ENCODE measurements around the gene PTPRS.

Gene PTPRS

DNA sequence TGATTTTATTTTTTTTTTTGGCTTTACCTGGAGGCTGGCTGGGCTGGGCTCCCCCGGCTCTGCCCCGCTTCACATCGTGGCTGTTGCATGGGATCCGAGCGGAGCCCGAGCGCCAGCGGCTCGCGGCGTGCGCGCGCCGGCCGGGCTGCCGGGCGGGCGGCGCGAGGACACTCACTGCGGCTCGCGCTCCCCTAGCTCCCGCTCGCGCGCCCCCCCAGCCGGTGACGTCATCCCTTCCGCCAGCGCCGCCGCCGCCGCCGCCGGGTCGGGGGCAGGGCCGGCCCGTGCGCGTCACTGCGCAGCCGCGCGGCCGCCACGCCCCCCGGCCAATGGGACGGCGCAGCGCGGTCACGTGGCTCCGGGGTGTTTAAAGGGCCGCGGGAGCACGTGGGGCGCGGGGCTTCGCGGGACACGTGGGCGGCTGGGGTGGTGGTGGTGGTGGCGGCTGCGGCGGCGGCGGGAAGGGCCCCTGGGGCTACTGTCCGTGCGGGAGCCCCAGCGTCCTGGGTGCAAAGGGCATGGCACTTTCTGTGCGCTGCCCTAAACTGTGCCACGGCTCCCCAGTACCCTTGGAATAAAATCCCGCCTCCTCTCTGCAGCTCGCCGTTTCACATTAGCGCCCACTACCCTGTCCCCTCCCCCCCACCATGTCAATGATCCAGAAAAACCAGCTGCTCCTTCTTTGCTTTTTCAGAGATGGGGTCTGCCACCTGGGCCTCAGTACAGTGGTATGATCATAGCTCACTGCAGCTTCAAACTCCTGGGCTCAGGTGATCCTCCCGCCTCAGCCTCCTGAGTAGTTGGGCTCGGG is at the start of gene PTPRS:
Gene PTPRS (minus strand): TSS at position 176 of the 811 bp plus-strand sequence. CDS start 54,672 bp downstream, outside the sequence.
- DNase-seq: no peak
- no peaks in the 10 kb centered on the region for H3K79me2 ChIP-seq (ENCODE audit: low read length)
- H2AFZ ChIP-seq (ENCODE audit: low read length): no peak within 1 kb of the TSS
- peaks cover 87% of the 10 kb centered on the region for H3K27me3 ChIP-seq (replicated peaks; ENCODE audit: insufficient read depth, low read length)
- H3F3A ChIP-seq (ENCODE audit: insufficient read depth, low read length): no peaks in the 10 kb centered on the region
- no peak within 1 kb of the TSS for H3K27ac ChIP-seq (ENCODE audit: low read length)
- no peak within 1 kb of the TSS for H3K4me2 ChIP-seq (ENCODE audit: low read depth, low read length)
- no peaks in the 10 kb centered on the region for H4K20me1 ChIP-seq (ENCODE audit: insufficient read depth, low read length)
- H3K36me3 ChIP-seq (replicated peaks; ENCODE audit: insufficient read depth, low read length): no peaks in the 10 kb centered on the region
- H3K9ac ChIP-seq (ENCODE audit: low read length): no peak within 1 kb of the TSS
- no peaks in the 10 kb centered on the region for H3K4me1 ChIP-seq (ENCODE audit: low read length)
- H3K9me2 ChIP-seq (replicated peaks; ENCODE audit: insufficient read depth, low read length): no peaks in the 10 kb centered on the region
- no peak within 1 kb of the TSS for H3K4me3 ChIP-seq (ENCODE audit: low read length)
- H3K9me3 ChIP-seq (replicated peaks; ENCODE audit: insufficient read depth, low read length): no peaks in the 10 kb centered on the region
- no peak for TF ChIP-seq EZH2phosphoT487 (IDR thresholded peaks at IDR 0.05; ENCODE audit: low read length)
- TF ChIP-seq, protein P1, sequence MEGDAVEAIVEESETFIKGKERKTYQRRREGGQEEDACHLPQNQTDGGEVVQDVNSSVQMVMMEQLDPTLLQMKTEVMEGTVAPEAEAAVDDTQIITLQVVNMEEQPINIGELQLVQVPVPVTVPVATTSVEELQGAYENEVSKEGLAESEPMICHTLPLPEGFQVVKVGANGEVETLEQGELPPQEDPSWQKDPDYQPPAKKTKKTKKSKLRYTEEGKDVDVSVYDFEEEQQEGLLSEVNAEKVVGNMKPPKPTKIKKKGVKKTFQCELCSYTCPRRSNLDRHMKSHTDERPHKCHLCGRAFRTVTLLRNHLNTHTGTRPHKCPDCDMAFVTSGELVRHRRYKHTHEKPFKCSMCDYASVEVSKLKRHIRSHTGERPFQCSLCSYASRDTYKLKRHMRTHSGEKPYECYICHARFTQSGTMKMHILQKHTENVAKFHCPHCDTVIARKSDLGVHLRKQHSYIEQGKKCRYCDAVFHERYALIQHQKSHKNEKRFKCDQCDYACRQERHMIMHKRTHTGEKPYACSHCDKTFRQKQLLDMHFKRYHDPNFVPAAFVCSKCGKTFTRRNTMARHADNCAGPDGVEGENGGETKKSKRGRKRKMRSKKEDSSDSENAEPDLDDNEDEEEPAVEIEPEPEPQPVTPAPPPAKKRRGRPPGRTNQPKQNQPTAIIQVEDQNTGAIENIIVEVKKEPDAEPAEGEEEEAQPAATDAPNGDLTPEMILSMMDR (IDR thresholded peaks at IDR 0.05; ENCODE audit: low read length): no peak
- TF ChIP-seq EZH2 (optimal IDR thresholded peaks at IDR 0.05; ENCODE audit: low read depth, low read length): no peak

GRCh38 chr19:5389353-5389752 is 48.7 kb upstream of the PTPRS start:
- H3K4me3 ChIP-seq (ENCODE audit: low read length): no peak overlapping the region
- no peaks in the 10 kb centered on the region for H3K9me3 ChIP-seq (replicated peaks; ENCODE audit: insufficient read depth, low read length)
- H3K9me2 ChIP-seq (replicated peaks; ENCODE audit: insufficient read depth, low read length): no peaks in the 10 kb centered on the region
- H3K27me3 ChIP-seq (replicated peaks; ENCODE audit: insufficient read depth, low read length): peaks cover 58% of the 10 kb centered on the region
- no peak overlapping the region for H2AFZ ChIP-seq (ENCODE audit: low read length)
- no peak for DNase-seq
- no peaks in the 10 kb centered on the region for H3K4me1 ChIP-seq (ENCODE audit: low read length)
- H3K79me2 ChIP-seq (ENCODE audit: low read length): no peaks in the 10 kb centered on the region
- no peaks in the 10 kb centered on the region for H4K20me1 ChIP-seq (ENCODE audit: insufficient read depth, low read length)
- no peak overlapping the region for H3K4me2 ChIP-seq (ENCODE audit: low read depth, low read length)
- H3K27ac ChIP-seq (ENCODE audit: low read length): no peak overlapping the region
- TF ChIP-seq, protein P1 (IDR thresholded peaks at IDR 0.05; ENCODE audit: low read length): no peak
- TF ChIP-seq EZH2 (optimal IDR thresholded peaks at IDR 0.05; ENCODE audit: low read depth, low read length) (no peak), EZH2phosphoT487 (IDR thresholded peaks at IDR 0.05; ENCODE audit: low read length) (no peak)
- H3K9ac ChIP-seq (ENCODE audit: low read length): no peak overlapping the region
- no peaks in the 10 kb centered on the region for H3K36me3 ChIP-seq (replicated peaks; ENCODE audit: insufficient read depth, low read length)
- H3F3A ChIP-seq (ENCODE audit: insufficient read depth, low read length): no peaks in the 10 kb centered on the region

DNA sequence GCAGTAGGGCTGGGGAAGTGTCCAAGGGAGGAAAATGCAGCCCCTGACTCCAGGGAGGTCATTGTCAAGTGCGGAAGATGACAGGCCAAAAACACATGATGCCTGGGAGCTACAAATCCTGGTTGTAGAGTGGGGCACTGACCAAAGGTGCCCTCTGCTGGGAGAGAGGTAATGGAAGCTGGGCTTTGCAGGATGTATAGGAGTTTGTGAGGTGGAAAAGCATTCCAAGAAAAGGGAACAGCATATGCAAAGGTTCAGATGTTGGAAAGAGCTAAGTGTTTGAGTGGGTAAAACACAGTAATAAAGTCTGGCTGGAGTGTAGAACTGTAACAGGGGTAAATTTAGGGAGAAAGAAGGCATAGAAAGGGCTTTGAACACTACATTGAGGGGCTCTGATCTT is 46.9 kb upstream of the PTPRS start:
- no peak overlapping the region for H3K4me3 ChIP-seq (ENCODE audit: low read length)
- no peaks in the 10 kb centered on the region for H3K9me2 ChIP-seq (replicated peaks; ENCODE audit: insufficient read depth, low read length)
- H3K9me3 ChIP-seq (replicated peaks; ENCODE audit: insufficient read depth, low read length): no peaks in the 10 kb centered on the region
- H2AFZ ChIP-seq (ENCODE audit: low read length): no peak overlapping the region
- no peak overlapping the region for H3K27ac ChIP-seq (ENCODE audit: low read length)
- H3K36me3 ChIP-seq (replicated peaks; ENCODE audit: insufficient read depth, low read length): no peaks in the 10 kb centered on the region
- H3K4me2 ChIP-seq (ENCODE audit: low read depth, low read length): no peak overlapping the region
- TF ChIP-seq EZH2phosphoT487 (IDR thresholded peaks at IDR 0.05; ENCODE audit: low read length): no peak
- TF ChIP-seq, protein P1 (IDR thresholded peaks at IDR 0.05; ENCODE audit: low read length): no peak
- no peak overlapping the region for H3K9ac ChIP-seq (ENCODE audit: low read length)
- peaks cover 45% of the 10 kb centered on the region for H3K27me3 ChIP-seq (replicated peaks; ENCODE audit: insufficient read depth, low read length)
- no peaks in the 10 kb centered on the region for H4K20me1 ChIP-seq (ENCODE audit: insufficient read depth, low read length)
- no peaks in the 10 kb centered on the region for H3K4me1 ChIP-seq (ENCODE audit: low read length)
- no peaks in the 10 kb centered on the region for H3F3A ChIP-seq (ENCODE audit: insufficient read depth, low read length)
- DNase-seq: no peak
- H3K79me2 ChIP-seq (ENCODE audit: low read length): no peaks in the 10 kb centered on the region

All from MM.1S (cell line).